GM18502 (cell line): Measurements from ENCODE around the gene HP.
"Not testable (repeated sequence)": the region's sequence is repeated elsewhere in the genome, so short reads cannot be mapped to it uniquely, and the experiment has no call there.

Experiments
- ATAC-seq: cut with Tn5 transposase; IDR thresholded peaks from one replicate; pipeline ENCODE4 v1.9.1; 2021; ENCODE audit warnings: mild to moderate bottlenecking; ENCODE audit not compliant: unreplicated experiment, poor library complexity

Gene HP

GRCh38 chr16:72054254-72054847 is at the start of gene HP:
TSS of gene HP (plus strand) at chr16:72054505. CDS start at chr16:72054653, 148 bp downstream.
- ATAC-seq, result not testable (repeated sequence)

- not testable (repeated sequence) for ATAC-seq
Observed at GRCh38 chr16:72008065-72008423, 46.3 kb upstream of the HP start.

- ATAC-seq, result peak; percentile 99
Observed at GRCh38 chr16:72008424-72009216, 45.7 kb upstream of the HP start, which contains the start of gene DHODH. TSS of gene DHODH (plus strand) at chr16:72008744. CDS start at chr16:72008765, 21 bp downstream.

GRCh38 chr16:72009779-72010178 is 44.5 kb upstream of the HP start:
- ATAC-seq, result no peak

GRCh38 chr16:72012607-72013006 is 41.7 kb upstream of the HP start:
- ATAC-seq, result no peak

GRCh38 chr16:72013389-72013788 is 40.9 kb upstream of the HP start:
- ATAC-seq, result no peak

- ATAC-seq, result no peak
Observed at GRCh38 chr16:72013888-72014581, 40.3 kb upstream of the HP start.

- no peak for ATAC-seq
Observed at GRCh38 chr16:72014675-72015074, 39.6 kb upstream of the HP start.

GRCh38 chr16:72015124-72015523 is 39.2 kb upstream of the HP start:
- no peak for ATAC-seq

GRCh38 chr16:72018470-72018869 is 35.8 kb upstream of the HP start:
- no peak for ATAC-seq

GRCh38 chr16:72021043-72021442 is 33.3 kb upstream of the HP start:
- no peak for ATAC-seq

- no peak for ATAC-seq
Observed at GRCh38 chr16:72022127-72022526, 32.2 kb upstream of the HP start.

- ATAC-seq, result no peak
Observed at GRCh38 chr16:72023962-72024361, 30.3 kb upstream of the HP start.

- ATAC-seq, result no peak
Observed at GRCh38 chr16:72024862-72025382, 29.4 kb upstream of the HP start.

- no peak for ATAC-seq
Observed at GRCh38 chr16:72025404-72026114, 28.7 kb upstream of the HP start.

GRCh38 chr16:72027669-72028378 is 26.5 kb upstream of the HP start:
- ATAC-seq, result no peak

GRCh38 chr16:72029567-72030271 is 24.6 kb upstream of the HP start:
- ATAC-seq, result no peak

GRCh38 chr16:72033437-72033836 is 20.9 kb upstream of the HP start:
- no peak for ATAC-seq

- ATAC-seq, result no peak
Observed at GRCh38 chr16:72036098-72036497, 18.2 kb upstream of the HP start.
